Measurements from ENCODE around the gene ZNF592.
"Not testable (repeated sequence)": the region's sequence is repeated elsewhere in the genome, so short reads cannot be mapped to it uniquely, and the experiment has no call there.

The ZNF592 gene

GRCh38 chr15:84749111-84749991 lies 959 bp downstream of the ZNF592 start:
- peak; percentile 69 for DNase-seq

GRCh38 chr15:84750583-84751092 lies 2.2 kb downstream of the ZNF592 start:
- DNase-seq, result peak; percentile 17

GRCh38 chr15:84751721-84752120 lies 3.3 kb downstream of the ZNF592 start:
- DNase-seq, result not testable (repeated sequence)

GRCh38 chr15:84752195-84752594 lies 3.8 kb downstream of the ZNF592 start:
- no peak for DNase-seq

- no peak for DNase-seq
These were observed 4.3 kb downstream of the ZNF592 start for GRCh38 chr15:84752700-84753099.

- DNase-seq, result not testable (repeated sequence)
These were observed 6.5 kb downstream of the ZNF592 start for GRCh38 chr15:84754889-84755288.

- no peak for DNase-seq
These were observed 7.5 kb downstream of the ZNF592 start for GRCh38 chr15:84755736-84756527.

GRCh38 chr15:84759018-84759417 lies 10.6 kb downstream of the ZNF592 start:
- no peak for DNase-seq

GRCh38 chr15:84760219-84760618 lies 11.8 kb downstream of the ZNF592 start:
- DNase-seq, result no peak

- no peak for DNase-seq
These were observed 13.3 kb downstream of the ZNF592 start for GRCh38 chr15:84761607-84762131.

- DNase-seq, result no peak
These were observed 14.6 kb downstream of the ZNF592 start for GRCh38 chr15:84762840-84763572.

- no peak for DNase-seq
These were observed 16.2 kb downstream of the ZNF592 start for GRCh38 chr15:84764585-84764984.

GRCh38 chr15:84764989-84765388 lies 16.6 kb downstream of the ZNF592 start:
- DNase-seq, result no peak

GRCh38 chr15:84765675-84766074 lies 17.3 kb downstream of the ZNF592 start:
- DNase-seq, result no peak

GRCh38 chr15:84766461-84767035 lies 18.2 kb downstream of the ZNF592 start:
- DNase-seq, result no peak

GRCh38 chr15:84772031-84772430 lies 23.6 kb downstream of the ZNF592 start:
- DNase-seq, result no peak

- DNase-seq, result no peak
These were observed 24.1 kb downstream of the ZNF592 start for GRCh38 chr15:84772467-84772866.

- DNase-seq, result no peak
These were observed 25.3 kb downstream of the ZNF592 start for GRCh38 chr15:84773716-84774115.

GRCh38 chr15:84775867-84776449 lies 27.6 kb downstream of the ZNF592 start:
- no peak for DNase-seq

- DNase-seq, result no peak
These were observed 29.8 kb downstream of the ZNF592 start for GRCh38 chr15:84778194-84778593.

GRCh38 chr15:84780492-84780891 lies 32.1 kb downstream of the ZNF592 start:
- no peak for DNase-seq

GRCh38 chr15:84781495-84781894 lies 33.1 kb downstream of the ZNF592 start:
- no peak for DNase-seq
